HG02678 (cell line): ENCODE results near the gene MYBPC1.
"Not testable (repeated sequence)": the region's sequence is repeated elsewhere in the genome, so short reads cannot be mapped to it uniquely, and the experiment has no call there.

Source experiments
- ATAC-seq: cut with Tn5 transposase; IDR thresholded peaks from one replicate; pipeline ENCODE4 v1.9.1; 2021; ENCODE audit warnings: mild to moderate bottlenecking, moderate library complexity; ENCODE audit not compliant: unreplicated experiment

The MYBPC1 gene, protein sequence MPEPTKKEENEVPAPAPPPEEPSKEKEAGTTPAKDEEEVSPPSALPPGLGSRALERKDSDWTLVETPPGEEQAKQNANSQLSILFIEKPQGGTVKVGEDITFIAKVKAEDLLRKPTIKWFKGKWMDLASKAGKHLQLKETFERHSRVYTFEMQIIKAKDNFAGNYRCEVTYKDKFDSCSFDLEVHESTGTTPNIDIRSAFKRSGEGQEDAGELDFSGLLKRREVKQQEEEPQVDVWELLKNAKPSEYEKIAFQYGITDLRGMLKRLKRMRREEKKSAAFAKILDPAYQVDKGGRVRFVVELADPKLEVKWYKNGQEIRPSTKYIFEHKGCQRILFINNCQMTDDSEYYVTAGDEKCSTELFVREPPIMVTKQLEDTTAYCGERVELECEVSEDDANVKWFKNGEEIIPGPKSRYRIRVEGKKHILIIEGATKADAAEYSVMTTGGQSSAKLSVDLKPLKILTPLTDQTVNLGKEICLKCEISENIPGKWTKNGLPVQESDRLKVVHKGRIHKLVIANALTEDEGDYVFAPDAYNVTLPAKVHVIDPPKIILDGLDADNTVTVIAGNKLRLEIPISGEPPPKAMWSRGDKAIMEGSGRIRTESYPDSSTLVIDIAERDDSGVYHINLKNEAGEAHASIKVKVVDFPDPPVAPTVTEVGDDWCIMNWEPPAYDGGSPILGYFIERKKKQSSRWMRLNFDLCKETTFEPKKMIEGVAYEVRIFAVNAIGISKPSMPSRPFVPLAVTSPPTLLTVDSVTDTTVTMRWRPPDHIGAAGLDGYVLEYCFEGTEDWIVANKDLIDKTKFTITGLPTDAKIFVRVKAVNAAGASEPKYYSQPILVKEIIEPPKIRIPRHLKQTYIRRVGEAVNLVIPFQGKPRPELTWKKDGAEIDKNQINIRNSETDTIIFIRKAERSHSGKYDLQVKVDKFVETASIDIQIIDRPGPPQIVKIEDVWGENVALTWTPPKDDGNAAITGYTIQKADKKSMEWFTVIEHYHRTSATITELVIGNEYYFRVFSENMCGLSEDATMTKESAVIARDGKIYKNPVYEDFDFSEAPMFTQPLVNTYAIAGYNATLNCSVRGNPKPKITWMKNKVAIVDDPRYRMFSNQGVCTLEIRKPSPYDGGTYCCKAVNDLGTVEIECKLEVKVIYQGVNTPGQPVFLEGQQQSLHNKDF

DNA sequence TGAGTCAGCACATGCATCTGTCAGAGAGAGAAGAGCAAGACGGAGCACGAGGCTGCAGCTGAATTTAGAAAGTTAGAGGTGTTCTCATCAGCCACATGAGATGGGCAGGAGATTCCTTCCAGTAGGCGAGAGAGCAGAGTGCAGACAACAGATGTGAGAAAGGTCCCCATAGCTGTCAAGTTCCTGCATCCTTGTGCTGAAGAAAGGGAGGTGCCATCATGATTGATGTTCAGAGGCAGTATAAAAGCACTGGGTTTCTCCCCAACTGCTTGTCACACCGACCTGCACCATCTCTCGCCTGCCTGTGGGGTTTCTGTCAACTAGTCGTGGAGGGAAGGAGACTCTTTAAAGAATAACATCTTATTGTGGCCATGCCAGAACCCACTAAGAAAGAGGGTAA, at the start of gene MYBPC1:
Gene MYBPC1, plus strand, starts transcription at position 272 of the 400 bp plus-strand sequence. Its CDS starts 100 bp downstream, at position 372.
- ATAC-seq: no peak

DNA sequence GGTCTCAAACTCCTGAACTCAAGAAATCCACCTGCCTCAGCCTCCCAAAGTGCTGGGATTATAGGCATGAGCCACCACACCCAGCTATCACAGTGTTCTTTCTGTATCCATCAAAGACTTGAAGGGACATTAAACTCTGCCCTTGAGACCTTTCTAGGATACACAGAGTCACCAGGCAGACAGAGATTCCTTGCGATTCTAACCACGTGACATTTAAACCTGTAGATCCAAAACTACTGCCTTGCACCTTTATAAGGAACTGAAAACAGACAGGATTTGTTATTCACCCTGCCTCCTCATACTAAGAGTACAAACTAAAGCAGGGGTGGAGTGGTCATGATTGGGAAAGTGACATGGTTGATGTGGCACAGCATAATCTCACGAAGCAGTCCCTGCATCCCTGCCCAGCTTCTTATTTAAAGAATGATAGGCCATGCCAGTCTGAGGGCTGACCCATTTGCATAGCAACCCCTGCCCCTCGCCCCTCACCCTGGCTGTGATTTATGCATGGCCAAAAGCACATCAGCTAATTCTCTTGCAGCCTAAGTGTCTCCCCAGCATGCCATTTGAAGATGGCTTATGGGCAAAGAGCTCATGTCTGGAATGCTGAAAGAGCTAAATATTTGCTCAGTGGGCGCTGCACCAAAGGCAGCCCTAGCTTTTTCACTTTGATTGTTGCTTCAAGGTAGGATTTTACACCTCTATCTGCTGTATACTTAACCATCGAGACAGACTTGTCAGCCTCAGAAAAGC, 43.2 kb upstream of the MYBPC1 start:
- ATAC-seq: no peak

DNA sequence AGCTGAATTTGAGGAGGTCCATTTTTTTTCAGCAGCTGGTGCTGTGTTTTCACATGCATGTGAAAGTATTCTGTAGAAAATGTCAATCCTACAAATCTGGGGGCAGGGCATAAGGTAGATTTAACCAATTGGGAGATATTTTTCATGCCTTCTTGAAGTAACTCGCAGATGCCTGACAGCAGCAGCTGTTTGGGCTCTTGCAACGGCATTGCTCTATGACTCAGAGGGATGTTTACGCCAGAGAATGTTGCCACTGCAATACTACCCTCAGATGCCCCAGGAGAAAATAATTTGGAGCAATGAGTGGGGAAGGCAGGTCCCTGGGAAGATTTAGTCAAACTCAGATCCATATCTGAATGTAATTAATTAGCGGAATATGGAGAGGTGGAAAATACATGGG, 42.5 kb upstream of the MYBPC1 start:
- ATAC-seq: no peak

DNA sequence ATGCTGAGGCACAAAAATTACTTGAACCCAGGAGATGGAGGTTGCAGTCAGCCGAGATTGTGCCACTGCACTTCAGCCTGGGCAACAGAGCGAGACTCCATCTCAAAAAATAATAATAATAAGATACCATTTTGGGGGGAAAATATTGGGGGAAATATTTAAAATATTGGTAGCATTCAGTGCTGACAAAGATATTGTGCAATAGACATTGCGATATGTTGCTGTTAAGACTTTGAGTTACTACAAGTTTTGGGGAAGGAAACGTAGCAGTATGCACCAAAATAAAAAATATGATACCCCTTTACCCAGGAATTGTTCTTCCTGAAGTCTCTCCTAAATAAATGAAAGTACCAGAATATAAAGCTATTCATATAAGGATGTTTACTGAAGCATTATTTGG, 37.7 kb upstream of the MYBPC1 start:
- no peak for ATAC-seq

DNA sequence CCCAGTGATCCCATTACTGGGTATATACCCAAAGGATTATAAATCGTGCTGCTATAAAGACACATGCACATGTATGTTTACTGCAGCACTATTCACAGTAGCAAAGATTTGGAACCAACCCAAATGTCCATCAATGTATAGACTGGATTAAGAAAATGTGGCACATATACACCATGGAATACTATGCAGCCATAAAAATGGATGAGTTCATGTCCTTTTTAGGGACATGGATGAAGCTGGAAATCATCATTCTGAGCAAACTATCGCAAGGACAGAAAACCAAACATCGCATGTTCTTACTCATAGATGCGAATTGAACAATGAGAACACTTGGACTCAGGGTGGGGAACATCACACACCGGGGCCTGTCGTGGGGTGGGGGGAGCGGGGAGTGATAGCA, 36.0 kb upstream of the MYBPC1 start:
- not testable (repeated sequence) for ATAC-seq

DNA sequence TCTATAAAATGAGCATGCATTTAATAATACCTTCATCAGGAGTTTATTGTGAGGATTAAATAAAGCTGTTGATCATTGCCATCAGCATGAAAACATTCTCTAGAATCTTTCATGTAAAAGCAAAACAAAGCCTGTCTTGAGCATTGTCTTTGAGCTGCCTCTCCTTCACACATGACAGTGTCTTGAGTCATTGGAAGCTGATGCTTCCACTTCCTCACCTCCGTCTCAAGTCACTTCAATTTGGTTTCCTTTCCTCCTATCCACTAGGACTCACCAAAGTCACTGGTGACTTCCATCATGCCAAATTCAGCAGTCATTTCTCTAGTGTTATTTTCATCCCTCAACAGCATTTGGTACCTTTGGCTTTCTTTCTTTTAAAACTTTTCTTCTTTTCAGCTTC, 31.6 kb upstream of the MYBPC1 start:
- no peak for ATAC-seq

DNA sequence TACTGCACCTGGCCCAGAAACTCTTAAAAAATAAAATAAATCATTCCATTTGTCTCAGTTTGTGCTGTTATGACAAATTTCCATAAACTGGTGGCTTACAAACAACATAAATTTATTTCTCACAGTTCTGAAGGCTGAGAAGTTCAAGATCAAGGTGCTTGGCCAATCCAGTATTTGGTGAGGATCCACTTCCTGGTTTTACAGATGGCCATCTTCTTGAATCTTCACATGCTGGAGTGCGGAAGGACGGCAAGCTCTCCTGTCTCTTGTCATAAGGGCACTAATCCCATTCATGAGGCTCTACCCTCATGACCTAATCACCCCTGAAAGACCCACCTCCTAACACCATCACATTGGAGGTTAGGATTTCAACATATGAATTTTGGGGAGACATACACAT, 29.9 kb upstream of the MYBPC1 start:
- ATAC-seq: no peak

DNA sequence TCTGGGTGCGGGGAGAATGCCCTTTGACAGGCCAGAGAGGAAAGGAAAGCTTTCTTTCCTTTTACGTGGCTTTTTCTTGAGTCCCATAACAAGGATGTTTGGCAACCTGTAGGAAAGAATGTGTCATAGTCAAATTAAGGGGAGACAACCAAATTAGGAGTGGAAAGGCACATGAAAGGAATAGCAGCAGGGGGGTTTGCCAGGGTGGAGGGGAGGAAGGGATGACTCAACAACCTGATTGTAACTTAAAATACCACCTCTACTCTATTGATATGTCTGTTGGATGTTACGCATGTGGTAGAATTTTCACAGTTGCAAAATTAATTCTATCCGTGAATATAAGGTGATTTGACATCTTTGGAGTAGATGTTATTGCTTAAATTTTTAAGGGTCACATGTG, 28.5 kb upstream of the MYBPC1 start:
- no peak for ATAC-seq

DNA sequence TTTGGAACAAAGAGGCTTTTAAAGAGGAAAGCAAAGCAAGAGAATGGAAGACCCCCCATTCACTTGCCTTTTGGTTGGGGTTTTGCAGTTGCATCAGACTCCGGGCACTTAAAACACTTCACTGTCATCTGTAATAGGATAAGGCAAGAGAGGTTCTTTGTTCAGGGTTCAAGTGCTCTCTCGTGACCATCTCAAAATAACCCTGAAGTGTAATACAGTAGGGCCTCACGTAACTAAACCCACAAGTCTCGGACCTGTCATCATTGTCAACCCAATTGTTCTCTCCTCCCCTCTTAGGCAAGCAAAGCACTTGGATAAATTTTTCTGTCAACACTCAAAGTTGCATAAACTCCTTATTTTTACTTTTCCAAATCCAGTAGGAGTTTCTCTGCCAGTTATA, 26.9 kb upstream of the MYBPC1 start:
- ATAC-seq: no peak

DNA sequence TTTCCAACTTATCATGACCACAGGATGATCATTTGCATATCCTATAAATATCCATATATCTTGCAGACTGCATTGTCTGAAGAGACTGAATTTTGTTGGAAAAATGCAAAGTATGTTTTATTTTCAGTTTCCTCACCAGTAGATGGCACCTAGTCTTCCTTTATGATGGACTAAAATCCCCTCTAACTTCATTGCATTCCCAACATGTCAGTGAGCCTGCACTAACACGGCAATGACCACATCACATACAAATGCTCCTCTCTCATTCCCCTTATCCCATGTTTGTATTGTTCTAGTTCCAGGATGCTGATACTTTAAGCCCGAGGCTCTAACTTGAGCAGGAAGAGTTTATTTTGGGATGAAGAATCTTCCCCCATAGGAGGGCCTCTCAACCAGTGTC, 24.7 kb upstream of the MYBPC1 start:
- ATAC-seq: no peak

DNA sequence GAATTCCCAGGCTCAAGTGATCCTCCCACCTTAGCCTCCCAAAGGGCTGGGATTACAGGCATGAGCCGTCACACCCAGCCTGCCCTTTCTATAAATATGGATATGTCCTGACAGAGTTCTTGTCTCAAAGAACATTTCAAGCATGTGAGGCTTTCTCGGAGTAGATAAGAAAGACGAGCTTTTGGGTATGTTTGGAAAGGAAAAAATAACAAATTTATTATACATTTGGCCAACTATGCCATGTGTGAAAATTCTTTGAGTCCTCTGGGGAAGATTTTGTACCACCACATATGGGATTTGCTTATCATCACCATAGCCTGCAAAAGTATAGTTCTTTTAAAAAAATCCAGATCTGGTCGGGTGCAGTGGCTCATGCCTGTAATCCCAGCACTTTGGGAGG, 23.7 kb upstream of the MYBPC1 start:
- ATAC-seq: no peak

DNA sequence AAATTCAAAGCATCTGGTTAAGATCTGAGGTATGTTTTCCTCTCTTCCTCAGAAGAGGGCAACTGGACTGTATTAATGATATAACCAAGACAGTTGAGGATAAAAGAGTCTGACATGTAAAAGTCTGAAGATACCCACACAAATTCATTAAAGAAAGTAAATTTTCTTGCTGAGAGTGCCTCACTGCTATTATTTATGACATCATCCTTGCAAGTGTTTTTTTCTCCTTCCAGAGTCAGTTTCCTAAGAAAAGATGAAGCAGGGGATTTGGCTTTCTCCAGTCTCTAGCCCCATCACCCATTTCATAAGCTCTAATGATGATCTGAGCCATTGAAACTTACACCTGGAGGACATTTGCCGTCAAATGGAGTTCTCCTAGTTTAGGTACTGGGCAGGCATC, 21.0 kb upstream of the MYBPC1 start:
- no peak for ATAC-seq

DNA sequence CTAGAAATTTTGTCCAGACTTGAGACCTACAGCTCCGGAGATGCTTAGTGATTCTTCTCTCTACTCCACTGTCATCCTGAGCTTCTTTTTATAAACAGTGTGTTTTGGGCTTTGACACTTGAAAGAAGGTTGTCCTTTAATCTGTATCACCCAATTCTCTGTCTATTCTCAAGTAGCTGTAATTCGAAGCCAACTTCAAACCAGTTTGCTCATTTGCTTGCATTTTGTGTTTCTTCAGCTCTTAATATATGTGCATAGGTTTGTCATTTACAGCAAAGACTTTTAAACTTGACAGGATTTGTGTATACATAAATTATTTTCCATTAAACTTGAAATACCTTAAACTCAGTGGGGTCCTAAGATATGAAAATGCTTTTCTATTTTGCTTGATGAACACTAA, 16.4 kb upstream of the MYBPC1 start:
- no peak for ATAC-seq

DNA sequence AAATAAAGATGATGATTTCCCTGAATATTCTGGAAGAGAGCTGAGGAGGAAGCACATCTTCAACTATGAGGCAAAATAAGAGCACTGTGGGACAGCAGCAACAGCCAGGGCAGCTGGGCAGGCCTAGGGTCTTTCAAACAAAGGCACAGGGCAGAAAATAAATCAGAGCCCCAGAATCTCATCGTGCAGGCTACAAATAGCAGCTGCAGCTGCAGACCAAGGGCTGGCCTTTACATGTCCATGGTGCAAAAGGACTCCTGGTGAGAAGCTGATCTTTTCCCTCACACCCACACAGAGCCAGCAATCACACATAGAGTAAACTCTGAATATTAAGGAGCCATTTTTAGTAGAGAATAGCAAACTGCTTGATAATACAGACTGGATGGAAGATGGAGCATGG, 13.6 kb upstream of the MYBPC1 start:
- no peak for ATAC-seq

DNA sequence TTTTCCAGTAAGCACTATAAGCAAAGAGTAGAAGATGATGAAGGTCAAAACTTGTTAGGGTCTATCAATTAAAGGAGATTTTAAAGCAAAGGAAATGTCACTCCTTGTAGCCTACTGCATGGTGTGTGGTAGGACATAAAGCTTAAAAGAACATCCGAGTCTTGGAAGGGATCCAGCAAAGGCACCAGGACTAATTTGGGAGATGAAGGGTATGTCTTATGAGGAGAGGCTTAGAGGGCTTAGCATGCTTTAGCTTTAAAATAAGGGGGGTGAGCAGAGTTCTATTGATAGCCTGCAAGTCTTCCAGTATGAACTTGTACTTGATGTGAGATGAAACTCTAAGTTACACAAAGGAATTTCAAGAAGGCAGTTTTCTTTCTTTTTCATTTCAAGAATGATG, 11.8 kb upstream of the MYBPC1 start:
- no peak for ATAC-seq

DNA sequence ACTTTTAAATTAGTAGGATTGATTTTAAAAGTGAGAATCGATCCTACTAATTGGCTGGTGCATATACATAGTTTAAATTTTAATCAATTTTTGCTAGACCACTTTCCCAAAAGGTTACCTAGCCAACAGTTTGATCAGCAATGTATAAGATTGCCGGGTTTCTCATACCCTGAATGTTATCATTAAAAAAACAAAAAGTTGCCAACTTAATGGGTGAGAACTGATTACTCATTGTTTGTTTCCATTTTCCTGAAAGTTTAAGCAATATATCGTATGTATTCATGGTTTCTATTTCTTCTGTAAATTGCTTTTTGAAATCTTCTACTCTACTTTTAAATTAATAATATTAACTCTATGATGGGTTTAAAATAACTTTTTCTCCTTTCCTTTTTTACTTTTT, 4.4 kb upstream of the MYBPC1 start:
- ATAC-seq: no peak

DNA sequence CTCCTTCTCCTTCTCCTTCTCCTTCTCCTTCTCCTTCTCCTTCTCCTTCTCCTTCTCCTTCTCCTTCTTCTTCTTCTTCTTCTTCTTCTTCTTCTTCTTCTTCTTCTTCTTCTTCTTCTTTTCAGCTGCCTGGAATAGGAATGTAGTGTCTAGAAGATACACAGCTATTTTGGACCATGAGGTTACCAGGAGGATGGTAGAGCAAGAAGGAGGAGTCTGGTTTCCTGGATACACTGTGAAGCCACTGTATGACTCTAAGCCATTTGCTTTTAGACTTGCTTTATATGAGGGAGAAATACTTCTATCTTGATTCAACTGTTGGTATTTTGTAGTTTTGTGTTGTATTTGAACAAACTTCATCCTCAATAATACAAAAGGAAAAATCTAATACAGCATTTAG, 3.0 kb upstream of the MYBPC1 start:
- no peak for ATAC-seq

DNA sequence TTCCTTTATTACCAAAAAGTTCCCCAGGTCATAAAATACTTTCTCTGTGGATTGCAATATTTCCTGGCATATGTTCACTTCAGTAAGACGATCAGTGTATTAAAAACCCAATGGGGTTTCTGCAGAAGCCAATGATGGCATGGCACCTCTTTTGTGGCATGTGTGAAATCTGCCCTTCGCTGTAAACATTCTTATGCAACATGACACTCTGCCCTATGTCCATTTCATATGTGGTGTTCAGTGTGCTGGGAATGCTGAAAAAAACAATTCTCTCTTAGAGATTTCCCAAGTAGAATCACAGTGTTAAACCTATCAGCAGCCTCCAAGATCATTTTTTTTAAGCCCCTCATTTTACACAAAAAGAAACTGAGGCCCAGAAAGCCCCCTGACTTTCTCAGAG, 2.3 kb upstream of the MYBPC1 start:
- ATAC-seq: no peak

DNA sequence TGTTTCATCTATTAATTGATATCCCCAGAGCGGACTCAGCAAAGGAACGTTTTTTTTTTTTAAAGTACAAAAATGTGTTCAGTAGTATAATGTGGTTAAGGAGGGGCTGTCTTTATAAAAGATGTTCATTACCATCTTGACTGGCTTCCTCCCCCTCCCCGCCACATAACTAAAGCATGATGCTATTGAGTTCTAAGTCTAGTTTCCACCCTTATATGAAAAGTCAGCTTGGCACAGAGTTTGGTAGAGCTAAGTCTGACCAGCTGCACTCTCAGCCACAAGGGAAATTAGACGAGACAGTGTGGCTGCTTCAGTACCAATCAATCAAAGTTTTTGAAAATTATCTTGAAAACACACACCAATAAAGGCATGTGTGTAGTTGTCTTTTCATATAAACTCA, 1.9 kb upstream of the MYBPC1 start:
- no peak for ATAC-seq

DNA sequence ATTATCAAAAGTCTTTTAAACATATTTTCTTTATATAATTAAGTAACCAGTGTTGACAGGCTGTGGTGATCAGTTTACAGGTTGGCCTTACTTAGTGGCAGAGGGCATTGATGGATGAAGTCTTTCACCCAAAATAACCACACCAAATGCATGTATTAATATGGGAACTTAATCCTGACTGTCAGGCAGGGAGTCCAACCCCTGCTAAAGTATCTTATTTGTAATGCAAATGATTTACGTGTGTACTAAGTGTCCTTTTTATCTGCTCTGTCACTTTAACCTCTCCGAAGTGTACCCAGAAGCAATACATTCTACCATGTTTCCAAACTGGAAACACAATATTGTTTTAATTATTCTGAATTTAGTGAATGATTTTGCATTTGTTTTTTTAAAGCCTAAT, 1.4 kb downstream of the MYBPC1 start:
- ATAC-seq: no peak

DNA sequence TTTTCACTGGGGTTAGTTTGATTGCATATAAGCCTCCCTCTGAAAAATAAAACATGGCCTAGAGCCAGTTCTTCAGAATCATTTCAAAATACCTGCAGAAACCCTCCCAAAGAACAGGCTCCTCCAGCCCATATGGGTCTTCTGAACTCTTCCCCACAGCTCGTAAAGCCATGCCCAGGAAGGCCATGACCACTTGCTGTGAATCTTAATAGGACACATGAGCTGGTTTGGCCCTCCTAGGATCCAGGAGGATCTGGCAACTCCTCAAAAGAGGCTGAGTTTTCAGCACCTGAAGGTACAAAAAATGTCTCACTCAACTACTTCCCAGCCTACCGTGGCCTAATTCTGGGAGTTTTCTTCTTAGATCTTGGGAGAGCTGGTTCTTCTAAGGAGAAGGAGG, 2.4 kb downstream of the MYBPC1 start:
- no peak for ATAC-seq
